Ovary (tissue), 9 donors: ENCODE data around the gene ALDOA. TPM values are rescaled to one million over a fixed set of nuclear protein-coding genes. Genes with fewer than 3 reads are reported as not detected.
A peak's percentile ranks its signal among the peaks of the same experiment; 100 is the strongest.

Experiments used
- DNase-seq, 5 donors: peaks; one replicate each; pipeline ENCODE4 v3.0.0-alpha.2; 2019 to 2020
- H3K27ac ChIP-seq, 2 donors: fragments of 200-600 bp; one replicate each; pipeline versions ENCODE4 v1.5.1 to v1.8.0; 2019 to 2022
- H3K27me3 ChIP-seq: fragments of 200-600 bp; one replicate; pipeline ENCODE4 v1.8.0; 2022
- H3K36me3 ChIP-seq: fragments of 200-600 bp; sonication (generic); one replicate; pipeline ENCODE4 v1.5.1; 2019
- H3K4me1 ChIP-seq: one replicate; pipeline ENCODE4 v1.8.1; 2013; ENCODE audit warnings: mild to moderate bottlenecking, moderate library complexity; ENCODE audit not compliant: insufficient read depth
- H3K4me3 ChIP-seq: fragments of 200-600 bp; sonication (generic); one replicate; pipeline ENCODE4 v1.5.1; 2017
- H3K9me3 ChIP-seq, 2 donors: fragments of 200-600 bp in 1 of 2; sonication (generic) in 1 of 2; one replicate each; pipeline versions ENCODE4 v1.5.1 to v1.8.1; 2013 to 2019; ENCODE audit warnings: mild to moderate bottlenecking in 1 of 2, moderate library complexity in 1 of 2
- EP300 ChIP-seq: sonication (generic); formaldehyde crosslinking; IDR thresholded peaks from one replicate; pipeline ENCODE4 v1.6.1; 2017; ENCODE audit warnings: antibody characterized with exemption
- POLR2A ChIP-seq: fragments of 450-650 bp; IDR thresholded peaks from one replicate; pipeline ENCODE4 v1.6.1; 2017; ENCODE audit warnings: antibody characterized with exemption, mild to moderate bottlenecking, moderate library complexity
- WGBS, 3 donors: extraction: QIAGEN DNeasy Blood & Tissue Kit in 1 of 3; methylation state at CpG; one replicate each; pipeline versions ENCODE4 v1.1.5 to v1.1.7; 2013 to 2017; 5-methylcytosine and 5-hydroxymethylcytosine counted together
- intact Hi-C, 4 donors: fragments of 100-400 bp; cut with DNase I; formaldehyde crosslinking; loops; one replicate each; pipeline versions ENCODE4 v1.11.0 to v1.15.1; 2022 to 2023
- polyA plus RNA-seq, 2 donors: library from polyadenylated mRNA; stranded (reverse); fragments of 200-250 nt in 1 of 2; fragments of 350-450 nt in 1 of 2; fragmentation: Illumina TruSeq in 1 of 2; extraction: RNeasy Lipid Tissue Mini Kit (QIAGEN cat#74804) in 1 of 2; gene quantifications; one replicate each; pipeline ENCODE4 v1.2.3, GENCODE V29; 2013 to 2014
- total RNA-seq, 7 donors: library from RNA; depleted of rRNA in 2 of 7; stranded (reverse); fragments of >200 nt in 2 of 7; fragmentation: NEBNext Ultra II Directional in 3 of 7; extraction: Animal tissue kit (Norgen Biotek cat#: 25700) in 3 of 7; gene quantifications; one replicate each; pipeline versions ENCODE4 v1.1.0 to v1.2.4, GENCODE V29; 2016 to 2023
- TF ChIP-seq, protein P1 (sequence below), 3 donors: fragments of 450-650 bp in 2 of 3; fragments of 200-600 bp in 1 of 3; IDR thresholded peaks; one replicate each; pipeline versions ENCODE4 v1.5.1 to v1.8.0; 2016 to 2022; ENCODE audit warnings: antibody characterized with exemption in 3 of 3, mild to moderate bottlenecking in 1 of 3
- donor health status: DM: no; HTN: no; CAD: no; lungs with moderate emphysema.
- donor health status: DM: no; HTN: no; CAD: no.
- donor health status: Bipolar disorder and iron deficiency.
- donor health status: DM: yes; HTN: yes; CAD: no.
- donor health status: DM: no; HTN: no; CAD: no.
- donor health status: DM: yes; HTN: yes; CAD: no.

The ALDOA gene
- total and polyA plus RNA-seq, 9 donors: 252 to 1,259 (median 835) TPM

DNA sequence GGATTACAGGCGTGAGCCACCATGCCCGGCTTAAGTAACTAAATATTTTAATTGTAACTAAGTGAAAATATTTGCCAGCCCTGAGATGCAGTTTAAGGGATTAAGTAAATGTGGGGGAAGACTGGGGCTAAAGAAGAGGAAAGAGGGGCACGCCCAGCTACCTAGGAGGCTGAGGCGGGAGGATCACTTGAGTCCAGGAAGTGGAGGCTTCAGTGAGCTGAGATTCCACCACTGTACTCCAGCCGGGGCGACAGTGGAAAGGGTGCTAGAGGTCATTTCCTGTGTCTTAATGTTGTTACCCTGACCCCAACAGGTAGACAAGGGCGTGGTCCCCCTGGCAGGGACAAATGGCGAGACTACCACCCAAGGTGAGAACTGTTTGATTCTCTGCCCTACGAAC lies 2.8 kb downstream of the ALDOA start:
- H3K9me3 ChIP-seq: no peaks in the 10 kb centered on the region
- intact Hi-C loops: loop anchor here in 1 of 4 donors (10.0 kb wide), 1 partner anchor 336 kb away; the partner anchor contains the start of gene ZNF771
- peaks cover 20% of the 10 kb centered on the region for H3K4me1 ChIP-seq
- TF ChIP-seq POLR2A (no peak), EP300 (no peak)
- TF ChIP-seq, protein P1, sequence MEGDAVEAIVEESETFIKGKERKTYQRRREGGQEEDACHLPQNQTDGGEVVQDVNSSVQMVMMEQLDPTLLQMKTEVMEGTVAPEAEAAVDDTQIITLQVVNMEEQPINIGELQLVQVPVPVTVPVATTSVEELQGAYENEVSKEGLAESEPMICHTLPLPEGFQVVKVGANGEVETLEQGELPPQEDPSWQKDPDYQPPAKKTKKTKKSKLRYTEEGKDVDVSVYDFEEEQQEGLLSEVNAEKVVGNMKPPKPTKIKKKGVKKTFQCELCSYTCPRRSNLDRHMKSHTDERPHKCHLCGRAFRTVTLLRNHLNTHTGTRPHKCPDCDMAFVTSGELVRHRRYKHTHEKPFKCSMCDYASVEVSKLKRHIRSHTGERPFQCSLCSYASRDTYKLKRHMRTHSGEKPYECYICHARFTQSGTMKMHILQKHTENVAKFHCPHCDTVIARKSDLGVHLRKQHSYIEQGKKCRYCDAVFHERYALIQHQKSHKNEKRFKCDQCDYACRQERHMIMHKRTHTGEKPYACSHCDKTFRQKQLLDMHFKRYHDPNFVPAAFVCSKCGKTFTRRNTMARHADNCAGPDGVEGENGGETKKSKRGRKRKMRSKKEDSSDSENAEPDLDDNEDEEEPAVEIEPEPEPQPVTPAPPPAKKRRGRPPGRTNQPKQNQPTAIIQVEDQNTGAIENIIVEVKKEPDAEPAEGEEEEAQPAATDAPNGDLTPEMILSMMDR (IDR thresholded peaks at IDR 0.05): no peak
- H3K4me3 ChIP-seq: no peak overlapping the region
- no peak overlapping the region for H3K27ac ChIP-seq
- no peaks in the 10 kb centered on the region for H3K36me3 ChIP-seq
- no peaks in the 10 kb centered on the region for H3K27me3 ChIP-seq
- DNase-seq: no peak
- 74 to 80% (median 80%) methylated on average over 9 of the region's 9 CpGs for WGBS, 3 donors

DNA sequence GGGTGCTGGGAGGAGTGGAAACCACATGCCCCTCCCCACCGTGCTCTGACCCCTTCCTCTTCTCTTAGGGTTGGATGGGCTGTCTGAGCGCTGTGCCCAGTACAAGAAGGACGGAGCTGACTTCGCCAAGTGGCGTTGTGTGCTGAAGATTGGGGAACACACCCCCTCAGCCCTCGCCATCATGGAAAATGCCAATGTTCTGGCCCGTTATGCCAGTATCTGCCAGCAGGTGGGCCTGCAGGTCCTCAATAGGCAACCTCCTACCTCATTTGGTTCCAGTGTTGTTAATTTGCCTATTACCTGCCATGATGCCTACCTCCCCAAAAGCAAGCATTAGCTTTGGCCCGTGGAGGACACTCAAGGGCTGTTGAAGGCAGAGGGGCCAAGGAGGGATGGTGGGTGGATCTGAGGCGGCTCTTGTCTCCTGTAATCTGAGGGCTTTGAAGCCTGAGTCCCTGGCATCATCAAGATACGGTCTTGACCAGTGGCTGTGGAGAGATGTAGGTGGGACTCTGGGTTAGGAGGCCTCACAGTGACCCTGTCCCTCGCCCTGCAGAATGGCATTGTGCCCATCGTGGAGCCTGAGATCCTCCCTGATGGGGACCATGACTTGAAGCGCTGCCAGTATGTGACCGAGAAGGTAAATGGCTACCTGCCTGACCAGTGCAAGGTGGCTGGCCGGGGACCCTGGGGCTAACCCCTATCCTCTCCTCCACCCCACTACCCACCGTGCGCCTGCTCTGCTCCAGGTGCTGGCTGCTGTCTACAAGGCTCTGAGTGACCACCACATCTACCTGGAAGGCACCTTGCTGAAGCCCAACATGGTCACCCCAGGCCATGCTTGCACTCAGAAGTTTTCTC lies 3.4 kb downstream of the ALDOA start:
- H3K9me3 ChIP-seq: no peaks in the 10 kb centered on the region
- intact Hi-C loops: loop anchor here in 1 of 4 donors (10.0 kb wide), 1 partner anchor 336 kb away; the partner anchor contains the start of gene ZNF771
- TF ChIP-seq EP300: no peak
- TF ChIP-seq, protein P1 (IDR thresholded peaks at IDR 0.05): no peak
- no peak for TF ChIP-seq POLR2A
- H3K4me1 ChIP-seq: peaks cover 15% of the 10 kb centered on the region
- no peaks in the 10 kb centered on the region for H3K27me3 ChIP-seq
- H3K27ac ChIP-seq: no peak overlapping the region
- DNase-seq: peak in 1 of 5 donors; percentile 53
- no peak overlapping the region for H3K4me3 ChIP-seq
- no peaks in the 10 kb centered on the region for H3K36me3 ChIP-seq
- WGBS, 3 donors: 73 to 80% (median 76%) methylated on average over 13 to 17 of the region's 17 CpGs

DNA sequence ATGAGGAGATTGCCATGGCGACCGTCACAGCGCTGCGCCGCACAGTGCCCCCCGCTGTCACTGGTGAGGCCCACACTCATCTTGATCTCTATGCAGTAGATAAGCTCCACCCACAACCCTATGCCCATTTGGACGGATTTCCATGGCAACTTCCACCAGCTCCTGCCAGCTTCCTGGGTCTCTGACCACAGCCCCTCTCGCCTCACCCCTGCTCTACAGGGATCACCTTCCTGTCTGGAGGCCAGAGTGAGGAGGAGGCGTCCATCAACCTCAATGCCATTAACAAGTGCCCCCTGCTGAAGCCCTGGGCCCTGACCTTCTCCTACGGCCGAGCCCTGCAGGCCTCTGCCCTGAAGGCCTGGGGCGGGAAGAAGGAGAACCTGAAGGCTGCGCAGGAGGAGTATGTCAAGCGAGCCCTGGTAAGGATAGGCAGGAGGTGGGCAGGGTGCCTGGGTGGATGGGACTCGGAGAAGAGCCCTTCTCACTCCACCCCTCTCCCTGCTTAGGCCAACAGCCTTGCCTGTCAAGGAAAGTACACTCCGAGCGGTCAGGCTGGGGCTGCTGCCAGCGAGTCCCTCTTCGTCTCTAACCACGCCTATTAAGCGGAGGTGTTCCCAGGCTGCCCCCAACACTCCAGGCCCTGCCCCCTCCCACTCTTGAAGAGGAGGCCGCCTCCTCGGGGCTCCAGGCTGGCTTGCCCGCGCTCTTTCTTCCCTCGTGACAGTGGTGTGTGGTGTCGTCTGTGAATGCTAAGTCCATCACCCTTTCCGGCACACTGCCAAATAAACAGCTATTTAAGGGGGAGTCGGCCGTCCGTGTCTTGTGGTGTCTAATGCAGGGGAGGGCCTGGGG lies 4.3 kb downstream of the ALDOA start:
- H3K27me3 ChIP-seq: no peaks in the 10 kb centered on the region
- no peaks in the 10 kb centered on the region for H3K36me3 ChIP-seq
- WGBS, 3 donors: 35 to 38% (median 35%) methylated on average over 28 to 31 of the region's 31 CpGs
- H3K4me1 ChIP-seq: peaks cover 15% of the 10 kb centered on the region
- peak; percentile 50 to 80 (median 59) for DNase-seq
- no peaks in the 10 kb centered on the region for H3K9me3 ChIP-seq
- H3K27ac ChIP-seq: peak overlapping the region; percentile 15 to 17
- intact Hi-C loops: loop anchor here in 1 of 4 donors (10.0 kb wide), 1 partner anchor 335 kb away; the partner anchor contains the start of gene ZNF771
- no peak overlapping the region for H3K4me3 ChIP-seq
- TF ChIP-seq EP300 (no peak), POLR2A (no peak)
- TF ChIP-seq, protein P1 (IDR thresholded peaks at IDR 0.05): no peak

DNA sequence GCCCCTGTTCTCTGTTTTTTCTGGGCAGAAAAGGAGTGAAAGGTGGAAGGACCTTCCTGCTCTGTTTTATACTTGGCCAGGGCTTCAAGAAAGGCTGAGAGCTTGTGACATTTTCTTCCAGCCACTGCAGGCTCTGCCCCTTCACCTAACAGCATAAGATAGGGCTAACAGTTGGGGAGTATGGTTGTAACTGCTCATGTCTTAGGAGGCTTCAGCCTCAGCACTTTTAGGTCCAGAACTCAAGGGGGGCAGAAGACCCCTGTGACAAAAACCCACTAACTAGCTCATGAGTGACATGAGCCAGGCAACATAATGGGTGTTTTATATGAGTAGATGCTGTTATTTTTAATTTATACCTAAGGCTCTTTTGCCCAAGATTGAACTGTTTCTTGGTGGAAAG lies 4.9 kb downstream of the ALDOA start:
- no peak overlapping the region for H3K4me3 ChIP-seq
- H3K4me1 ChIP-seq: peaks cover 17% of the 10 kb centered on the region
- no peaks in the 10 kb centered on the region for H3K36me3 ChIP-seq
- H3K27ac ChIP-seq: peak overlapping the region in 1 of 2 donors; percentile 17
- H3K27me3 ChIP-seq: no peaks in the 10 kb centered on the region
- TF ChIP-seq EP300 (no peak), POLR2A (no peak)
- TF ChIP-seq, protein P1 (IDR thresholded peaks at IDR 0.05): no peak
- no peak for DNase-seq
- intact Hi-C loops: no loop called here
- H3K9me3 ChIP-seq: no peaks in the 10 kb centered on the region
